ENCODE results near the gene HOXC11.

DNA sequence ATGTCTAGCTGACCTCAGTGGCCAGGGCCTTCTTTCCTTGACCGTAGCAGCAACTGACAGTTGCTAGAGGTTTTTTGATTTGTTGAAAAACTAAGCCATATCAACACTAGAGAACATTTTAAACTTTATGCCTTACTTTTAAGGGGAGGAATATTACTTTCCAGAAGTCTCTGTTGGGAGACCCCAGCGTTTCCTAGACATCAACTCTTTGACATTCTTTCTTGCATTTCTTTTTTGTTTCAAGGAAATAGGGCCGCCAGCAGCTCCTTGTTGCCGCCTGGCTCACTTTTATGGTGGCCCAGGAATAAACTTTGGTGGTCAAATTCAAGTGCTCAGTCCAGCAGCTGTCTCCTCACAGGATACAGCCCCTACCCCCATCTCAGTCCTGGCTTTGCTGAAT, 2.5 kb upstream of the HOXC11 start:
- TF ChIP-seq, protein P1, sequence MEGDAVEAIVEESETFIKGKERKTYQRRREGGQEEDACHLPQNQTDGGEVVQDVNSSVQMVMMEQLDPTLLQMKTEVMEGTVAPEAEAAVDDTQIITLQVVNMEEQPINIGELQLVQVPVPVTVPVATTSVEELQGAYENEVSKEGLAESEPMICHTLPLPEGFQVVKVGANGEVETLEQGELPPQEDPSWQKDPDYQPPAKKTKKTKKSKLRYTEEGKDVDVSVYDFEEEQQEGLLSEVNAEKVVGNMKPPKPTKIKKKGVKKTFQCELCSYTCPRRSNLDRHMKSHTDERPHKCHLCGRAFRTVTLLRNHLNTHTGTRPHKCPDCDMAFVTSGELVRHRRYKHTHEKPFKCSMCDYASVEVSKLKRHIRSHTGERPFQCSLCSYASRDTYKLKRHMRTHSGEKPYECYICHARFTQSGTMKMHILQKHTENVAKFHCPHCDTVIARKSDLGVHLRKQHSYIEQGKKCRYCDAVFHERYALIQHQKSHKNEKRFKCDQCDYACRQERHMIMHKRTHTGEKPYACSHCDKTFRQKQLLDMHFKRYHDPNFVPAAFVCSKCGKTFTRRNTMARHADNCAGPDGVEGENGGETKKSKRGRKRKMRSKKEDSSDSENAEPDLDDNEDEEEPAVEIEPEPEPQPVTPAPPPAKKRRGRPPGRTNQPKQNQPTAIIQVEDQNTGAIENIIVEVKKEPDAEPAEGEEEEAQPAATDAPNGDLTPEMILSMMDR (IDR thresholded peaks at IDR 0.05; ENCODE audit: low read depth, low read length) = no peak
- TF ChIP-seq POLR2A (IDR thresholded peaks at IDR 0.05; ENCODE audit: extremely low read depth, insufficient read length) = no peak
